ENCODE results near the gene HMHB1.

- TF ChIP-seq CTCF (IDR thresholded peaks at IDR 0.05; ENCODE audit: poor library complexity, severe bottlenecking) (no peak), RAD21 (conservative IDR thresholded peaks at IDR 0.05) (no peak)
These were observed 21.2 kb downstream of the HMHB1 start for GRCh38 chr5:143833177-143833576.
